NCI-H345 treated with DMSO at 0.1 percent for 48 hours (cell line): Measurements from ENCODE around the gene FLRT1.

ENCODE experiments used
- DNase-seq: peaks from one replicate; lab custom pipeline; 2025; ENCODE audit not compliant: unreplicated experiment; lab: John Stamatoyannopoulos, UW

The FLRT1 gene

DNA sequence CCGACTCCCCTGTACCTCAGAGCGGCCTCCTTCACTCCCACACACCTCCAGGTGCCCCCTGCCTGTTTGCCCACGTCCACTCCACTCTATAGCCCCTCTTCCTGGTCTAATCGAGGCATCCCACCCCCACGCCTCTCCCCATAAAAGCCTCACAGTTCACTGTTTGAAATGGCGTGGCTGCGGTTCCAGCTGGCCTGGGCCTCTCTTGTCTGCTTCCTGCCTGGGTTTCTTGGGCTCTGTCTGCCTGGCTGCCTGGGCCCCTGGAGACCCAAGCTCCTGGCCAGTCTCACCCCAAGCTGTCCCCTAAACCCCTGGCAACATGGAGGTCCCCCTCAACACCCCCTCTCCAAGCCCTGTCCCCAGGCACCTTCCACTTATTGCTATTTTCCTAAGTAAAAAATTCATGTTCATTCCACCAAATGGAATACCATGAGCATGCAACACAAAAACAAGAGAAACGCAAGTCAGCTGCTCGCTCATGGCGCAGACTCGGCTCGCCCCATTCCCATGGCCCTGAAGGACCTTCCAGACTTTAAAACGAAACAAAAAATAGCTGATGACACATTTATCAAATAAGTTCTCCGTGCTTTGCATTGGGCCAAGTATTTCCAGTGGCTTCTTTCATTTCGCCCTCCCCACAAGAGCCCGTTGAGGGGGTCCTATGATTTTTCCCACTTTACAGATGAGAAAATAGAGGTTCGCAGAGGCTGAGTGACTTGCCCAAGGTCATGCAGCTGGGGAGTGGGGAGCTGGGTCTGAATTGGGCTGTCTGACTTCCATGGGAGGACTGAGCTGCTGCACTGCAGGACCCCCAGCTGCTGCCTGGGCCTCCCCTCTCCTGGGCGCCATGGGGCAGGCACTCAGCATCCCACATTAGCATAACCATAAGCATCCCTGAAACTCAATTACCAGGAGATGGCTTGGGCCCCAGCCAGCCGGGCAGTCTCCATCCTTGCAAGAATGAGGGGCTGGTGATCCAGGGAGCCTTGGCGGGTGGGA lies 11.7 kb upstream of the FLRT1 start:
- no peak for DNase-seq

DNA sequence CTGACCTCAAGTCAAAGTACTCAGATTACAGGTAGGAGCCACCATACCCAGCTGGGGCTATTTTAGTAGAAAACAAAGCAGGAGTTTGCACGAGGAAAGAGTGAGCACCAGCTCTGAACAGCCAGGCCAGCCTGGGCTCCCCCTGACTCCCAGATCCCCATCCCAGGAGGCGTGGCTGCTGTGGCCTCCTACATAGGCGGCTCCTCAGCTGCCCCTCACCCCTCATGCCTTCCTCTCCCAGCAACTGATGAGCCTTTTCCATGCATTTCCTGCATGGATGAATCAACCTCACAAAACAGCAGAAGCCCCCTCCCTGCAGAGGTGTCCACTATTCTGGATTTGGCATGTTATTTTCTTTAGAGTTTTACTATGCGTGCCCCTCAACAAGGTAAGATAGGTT lies 10.5 kb upstream of the FLRT1 start:
- DNase-seq, result no peak

DNA sequence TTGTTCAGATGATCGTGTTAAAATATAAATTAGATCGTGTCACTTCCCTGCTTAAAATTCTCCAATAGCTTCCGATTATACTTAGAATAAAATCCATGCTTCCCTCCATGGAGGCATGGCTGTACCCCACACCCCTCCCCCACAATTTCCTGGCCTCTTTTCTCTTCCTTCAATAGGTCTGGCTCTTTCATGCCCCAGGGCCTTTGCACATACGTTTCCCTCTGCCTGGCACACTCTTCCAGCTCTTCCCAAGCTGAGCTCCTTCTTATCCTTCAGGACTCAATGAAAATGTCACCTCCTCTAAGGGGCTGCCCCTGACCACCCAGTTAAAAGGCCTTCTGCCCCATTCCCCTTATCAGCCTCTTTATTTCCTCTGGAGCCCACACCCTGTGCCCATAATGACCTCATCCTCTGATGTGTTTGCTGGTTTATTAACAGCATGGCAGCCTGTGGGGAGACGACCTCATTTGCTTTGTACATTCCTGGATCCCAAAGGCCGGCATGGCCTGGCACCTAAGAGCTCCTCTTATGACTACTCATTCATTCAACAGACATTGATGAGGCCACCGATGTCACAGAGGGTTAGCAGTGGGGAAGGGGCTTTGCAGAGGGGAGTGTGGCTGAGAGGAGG lies 9.0 kb upstream of the FLRT1 start:
- no peak for DNase-seq

DNA sequence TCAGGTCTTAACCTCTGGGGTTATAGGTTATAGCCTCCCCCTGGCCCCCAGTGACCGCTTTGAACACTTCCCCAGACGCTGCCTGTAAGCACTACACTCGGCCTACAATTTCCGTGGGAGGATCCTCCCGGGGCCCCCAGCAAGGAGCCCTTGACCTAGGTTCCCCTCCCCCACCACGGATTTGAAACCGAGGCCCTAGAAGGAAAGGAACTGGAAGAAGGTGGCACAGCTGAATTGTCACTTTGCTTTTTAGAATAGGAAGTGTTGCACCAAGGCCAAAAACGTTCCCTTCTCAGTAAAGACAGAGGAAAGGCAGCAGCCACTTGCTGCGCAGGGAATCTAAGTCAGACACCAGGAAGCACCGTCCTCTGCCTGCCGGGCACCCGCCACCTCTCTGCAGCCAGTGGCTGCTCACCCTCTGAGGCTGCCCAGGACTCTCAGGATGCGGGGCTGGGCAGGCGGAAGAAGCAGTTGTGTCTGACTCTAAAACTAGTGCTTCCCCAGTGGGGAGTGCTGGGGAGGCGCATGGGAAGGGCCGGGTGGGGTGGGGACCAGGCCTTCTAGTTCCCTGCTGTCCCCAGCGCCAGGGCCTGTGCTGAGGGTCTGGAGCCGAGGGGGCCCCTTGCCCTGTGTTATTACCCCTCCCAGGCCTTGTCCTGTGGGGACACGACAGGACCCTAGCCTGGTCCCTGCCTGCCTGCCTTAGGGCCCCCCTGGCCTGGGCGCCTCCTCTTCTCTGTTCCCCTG lies 7.9 kb upstream of the FLRT1 start:
- DNase-seq, result no peak

DNA sequence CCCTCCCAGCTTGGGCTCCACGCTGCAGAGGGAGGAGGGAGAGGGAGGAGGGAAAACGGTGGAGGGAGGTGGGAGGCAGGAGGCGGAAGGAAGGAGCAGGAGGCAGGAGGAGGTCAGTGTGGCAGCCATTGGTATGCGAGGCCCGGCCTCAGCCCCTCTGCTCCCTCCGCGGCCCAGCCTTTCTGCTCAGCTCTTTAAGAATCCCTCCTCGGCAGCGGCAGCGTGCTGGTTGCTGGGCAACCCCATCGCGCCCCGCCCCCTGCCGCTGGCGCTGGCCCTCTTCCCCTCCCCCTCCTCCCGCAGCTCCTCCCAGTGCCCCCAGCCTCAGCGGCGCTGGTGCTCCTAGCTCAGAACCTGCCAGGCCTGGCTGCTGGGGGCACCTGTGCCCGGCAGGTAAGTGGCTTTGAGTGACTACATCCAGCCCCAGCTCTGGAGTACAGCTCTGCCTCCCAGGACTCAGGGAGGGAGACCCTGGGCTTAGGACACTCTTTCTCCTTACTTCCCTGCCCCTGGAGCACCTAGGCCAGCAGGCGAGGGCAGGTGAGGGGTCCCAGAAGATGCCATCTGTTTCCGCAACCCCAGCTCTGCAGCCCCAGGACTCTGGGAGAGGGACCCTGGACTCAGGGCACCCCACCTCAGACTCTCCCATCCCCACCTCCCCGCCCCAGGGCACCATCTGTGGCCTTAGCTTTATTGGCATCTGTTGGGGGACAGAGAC lies 7.2 kb upstream of the FLRT1 start:
- DNase-seq, result peak; percentile 47

DNA sequence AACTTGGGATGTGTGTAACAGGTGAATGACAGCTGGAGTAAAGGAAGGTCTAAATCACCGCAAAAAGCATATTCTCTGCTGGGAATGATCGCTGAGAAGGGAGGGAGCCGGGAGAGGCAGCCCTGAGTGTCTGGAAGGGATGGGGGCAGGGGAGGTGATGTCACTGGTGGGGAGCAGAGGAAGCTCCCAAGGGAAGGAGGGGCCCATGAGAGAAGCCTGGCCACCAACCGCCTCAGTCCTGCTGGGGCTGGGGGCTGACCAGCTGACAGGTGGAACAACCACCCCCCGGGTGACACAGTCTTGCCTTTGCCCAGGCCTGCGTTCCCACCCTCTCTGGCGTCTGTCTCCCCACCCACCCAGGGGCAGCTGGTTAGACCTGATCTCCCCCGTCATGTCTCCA lies 6.0 kb upstream of the FLRT1 start:
- no peak for DNase-seq

DNA sequence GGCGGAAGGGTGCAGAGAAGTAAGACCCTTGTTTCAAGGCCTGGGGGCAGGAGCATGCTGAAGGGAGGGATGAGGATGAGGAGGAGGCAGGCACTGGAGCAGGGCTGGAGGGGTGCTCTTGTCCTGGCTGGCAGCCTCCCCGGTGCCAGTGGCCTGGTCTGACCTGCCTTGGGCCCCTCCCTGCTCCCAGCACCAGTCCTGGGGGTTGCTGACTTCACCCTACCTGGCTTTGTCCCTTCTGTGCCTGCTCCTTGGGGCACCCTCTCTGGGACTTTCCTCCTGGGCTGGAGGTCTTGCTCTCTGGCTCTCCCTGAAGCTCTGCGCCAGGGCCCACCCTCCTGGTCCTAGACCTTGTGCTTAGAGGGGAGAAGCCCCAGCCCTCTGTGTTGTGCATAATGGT lies 4.7 kb upstream of the FLRT1 start:
- no peak for DNase-seq

DNA sequence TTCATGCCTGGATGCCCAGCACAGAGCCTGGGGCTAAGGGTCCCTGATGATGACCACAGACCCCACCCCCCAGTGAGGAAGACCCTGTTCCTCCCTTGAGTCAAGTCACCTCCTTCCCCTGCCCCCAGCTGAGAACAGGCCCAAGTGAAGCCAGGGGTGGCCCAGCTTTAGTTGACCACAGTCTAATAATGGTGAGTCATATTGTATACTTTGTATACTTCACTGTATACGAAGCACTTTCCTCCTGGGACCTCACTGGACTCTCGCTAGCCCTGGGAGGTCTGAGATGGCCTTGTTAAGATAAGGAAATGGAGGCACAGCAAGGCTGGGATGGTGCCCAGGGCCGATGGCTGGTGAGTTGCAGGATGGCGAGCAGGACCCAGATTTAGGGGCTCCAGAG lies 3.7 kb upstream of the FLRT1 start:
- DNase-seq, result no peak

DNA sequence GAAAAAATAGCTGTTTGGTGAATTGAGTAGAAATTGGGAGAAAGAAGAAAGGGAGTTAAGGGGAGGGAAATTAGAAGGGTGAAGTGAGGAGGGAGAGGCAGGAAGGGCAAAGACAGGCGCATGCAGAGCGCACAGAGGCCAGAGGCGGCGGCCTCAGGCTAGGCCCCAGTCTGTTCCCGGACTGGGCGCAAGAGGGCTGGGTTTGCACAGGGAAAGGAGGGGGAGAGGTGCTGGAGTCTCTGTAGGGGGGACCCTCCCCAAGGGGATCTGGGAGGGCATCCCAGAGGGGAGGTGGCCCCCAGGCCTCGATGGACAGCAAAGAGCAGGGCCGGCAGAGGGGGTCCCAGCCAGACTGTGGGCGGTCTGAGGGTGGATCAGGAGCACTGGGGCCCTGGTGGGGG lies 1.3 kb upstream of the FLRT1 start:
- no peak for DNase-seq

DNA sequence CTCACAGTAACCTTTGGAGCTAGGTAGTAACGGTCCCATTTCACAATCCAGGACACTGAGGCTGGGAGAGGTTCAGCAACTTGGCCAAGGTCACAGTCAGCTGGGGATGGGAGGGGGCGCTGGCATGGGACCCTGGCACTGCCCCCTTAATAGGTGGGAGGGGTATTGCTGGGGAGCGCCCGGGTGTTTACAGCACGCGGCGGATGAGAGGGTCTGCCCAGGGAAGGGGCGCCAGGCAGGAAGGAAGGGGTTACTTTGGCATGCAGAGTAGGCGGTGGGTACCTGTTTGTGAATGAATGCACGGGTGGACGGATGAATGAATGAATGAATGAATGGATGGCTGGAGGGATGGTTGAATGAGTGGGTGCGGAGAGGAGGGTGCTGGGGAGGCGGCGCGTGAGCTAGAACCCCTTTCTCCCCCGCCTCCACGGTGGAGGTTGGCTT lies 628 bp upstream of the FLRT1 start:
- no peak for DNase-seq

DNA sequence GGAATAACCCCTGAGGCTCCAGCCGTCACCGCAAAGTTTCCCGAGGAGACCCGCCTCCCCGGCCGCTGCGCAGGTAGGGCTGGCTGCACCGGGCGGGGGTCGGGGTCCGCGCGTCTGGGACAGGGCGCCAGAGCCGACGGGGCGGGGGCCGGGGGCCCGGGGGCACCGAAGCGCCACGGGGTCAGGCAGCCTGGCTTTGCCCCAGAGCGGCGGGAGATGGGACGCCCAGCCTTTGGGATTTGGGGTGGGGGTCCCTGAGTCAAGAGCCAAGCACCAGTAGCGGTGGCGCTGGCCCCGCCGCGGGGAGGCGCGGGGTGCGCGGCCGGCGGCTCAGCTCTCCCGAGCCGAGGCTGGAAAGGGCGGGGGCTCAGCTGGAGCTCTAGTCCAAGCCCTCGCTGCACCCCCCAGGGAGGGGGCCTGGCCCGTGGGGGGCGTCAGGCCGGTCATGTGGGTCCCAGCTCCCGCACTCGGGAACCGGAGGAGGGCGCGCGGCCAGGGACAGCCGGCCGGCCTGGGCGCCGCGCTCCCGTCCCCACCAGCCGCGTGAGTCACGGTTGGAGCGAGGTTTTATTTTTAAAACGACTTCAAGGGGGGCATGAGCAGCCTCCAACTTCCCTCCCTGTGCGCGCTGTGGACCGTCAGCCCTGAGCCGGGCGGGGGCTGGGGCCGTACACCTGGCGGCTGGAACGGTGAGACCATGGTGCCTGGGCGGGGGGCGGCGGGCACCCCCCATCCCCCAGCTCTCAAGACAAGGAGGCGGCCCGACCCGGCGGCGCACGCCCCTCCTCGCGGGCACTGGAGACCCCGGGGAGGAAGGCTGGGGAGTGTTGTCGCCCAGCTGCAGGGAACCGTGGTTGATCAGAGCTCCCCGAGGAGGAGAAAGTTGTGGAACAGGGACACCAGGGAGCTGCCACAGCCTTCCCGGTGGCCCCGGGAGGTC lies 626 bp downstream of the FLRT1 start:
- no peak for DNase-seq

DNA sequence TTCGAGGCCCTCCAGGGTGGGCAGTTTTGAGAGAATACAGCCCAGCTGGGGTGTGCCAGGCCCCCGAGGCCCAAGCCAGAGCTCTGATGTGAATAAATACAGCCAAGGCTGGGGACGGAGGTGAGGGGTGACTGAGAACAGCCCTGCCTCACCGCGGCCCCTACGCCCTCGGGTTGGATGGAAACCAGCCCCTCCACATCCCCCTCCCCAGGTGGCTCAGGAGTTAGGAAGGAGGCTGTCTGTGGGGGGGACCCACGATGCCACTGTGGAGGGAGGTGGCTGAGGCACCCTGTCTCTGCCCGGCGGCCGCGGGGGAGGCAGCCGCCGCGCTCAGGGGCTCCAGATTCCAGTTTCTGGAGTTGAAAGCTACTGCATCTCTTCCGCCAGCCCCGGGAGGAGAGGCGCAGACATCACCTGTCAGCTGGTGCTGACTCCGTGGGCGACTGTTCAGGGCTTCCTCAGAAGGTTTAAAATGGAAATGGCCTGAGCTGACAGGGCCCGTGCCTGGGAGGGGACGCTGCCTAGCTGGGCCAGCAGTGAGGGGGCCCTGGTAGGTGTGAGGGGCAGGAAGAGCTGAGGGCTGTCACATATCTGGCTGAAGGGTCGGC lies 1.4 kb downstream of the FLRT1 start:
- no peak for DNase-seq

DNA sequence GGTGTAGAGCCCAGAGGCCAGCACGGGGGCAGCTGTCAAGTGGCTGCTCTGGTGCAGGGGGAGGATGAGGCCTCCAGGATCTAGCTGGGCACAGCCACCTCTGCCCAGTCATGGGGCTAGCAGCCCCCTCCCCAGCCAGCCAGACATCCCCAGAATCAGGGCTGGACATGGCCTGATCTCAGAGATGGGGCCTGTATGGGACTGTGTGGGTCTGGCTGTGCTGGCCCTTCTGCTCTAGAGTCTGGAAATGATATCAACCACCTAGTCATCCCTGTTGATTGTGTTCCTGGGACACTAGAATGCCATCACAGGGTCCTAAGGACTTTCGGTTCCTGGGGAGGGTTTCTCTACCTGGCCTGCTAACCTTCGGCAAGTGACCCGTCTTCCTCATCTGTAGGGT lies 2.8 kb downstream of the FLRT1 start:
- DNase-seq, result no peak

DNA sequence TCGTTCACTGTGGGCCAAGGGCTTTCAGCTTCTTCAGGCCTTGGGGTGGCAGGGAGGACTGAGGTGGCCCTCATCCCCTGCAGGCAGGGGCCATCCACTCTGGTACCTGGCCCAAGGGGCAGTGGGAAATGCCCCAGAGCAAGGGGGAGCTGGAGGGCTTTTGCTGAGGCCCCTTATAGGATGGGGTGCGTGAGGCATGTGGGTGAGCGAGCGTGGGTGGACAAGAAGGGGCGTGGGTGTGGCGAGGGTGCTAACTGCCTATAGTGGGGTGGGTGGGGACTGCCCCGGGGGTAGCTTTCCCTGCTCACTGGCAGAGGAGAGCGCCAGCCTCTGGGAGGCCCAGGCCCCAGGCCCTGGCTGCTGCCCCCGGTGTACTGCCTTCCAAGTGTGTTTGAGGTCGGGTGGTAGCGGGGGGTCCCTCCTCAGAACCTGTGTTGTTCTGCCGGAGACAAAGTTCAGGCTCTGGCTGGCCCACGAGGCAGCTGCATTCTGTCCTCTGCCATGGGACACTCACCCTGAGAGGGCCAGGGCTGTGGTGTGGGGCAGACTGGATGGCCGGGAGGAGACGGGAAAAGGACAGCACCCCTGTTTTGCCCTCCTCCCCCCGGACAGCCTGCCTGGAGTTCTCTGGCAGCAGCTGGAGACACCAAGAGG lies 3.4 kb downstream of the FLRT1 start:
- DNase-seq, result no peak

DNA sequence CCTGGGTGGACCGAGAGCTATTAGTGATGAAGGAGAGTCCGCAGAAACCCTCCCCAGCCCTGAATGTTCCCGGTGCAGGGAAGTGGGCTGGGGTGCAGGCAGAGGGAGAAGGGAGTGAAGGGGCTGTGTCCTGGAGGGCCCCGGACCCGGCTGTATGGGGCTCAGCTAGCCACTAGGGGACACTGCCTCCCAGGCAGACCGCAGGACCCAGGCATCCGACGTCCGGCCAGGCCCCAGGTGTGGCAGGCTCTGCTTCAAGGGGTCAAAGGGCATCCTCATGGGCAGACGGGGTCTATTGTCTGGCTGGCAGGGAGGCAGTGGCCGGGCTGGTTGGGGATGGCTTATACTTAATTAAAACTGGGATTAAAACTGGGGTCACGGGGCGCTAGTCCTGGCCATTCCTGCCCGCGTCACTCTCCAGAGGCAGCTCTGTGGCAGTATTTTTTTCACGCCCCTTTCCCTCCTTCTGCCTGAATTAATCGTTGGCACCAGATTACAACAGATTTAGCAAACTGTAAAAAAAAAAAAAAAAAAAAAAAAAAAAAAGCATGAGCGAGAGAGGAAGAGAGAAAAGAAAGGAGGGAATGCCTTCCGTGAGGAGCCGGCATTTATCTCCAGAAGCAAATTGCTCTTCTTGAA lies 5.1 kb downstream of the FLRT1 start:
- no peak for DNase-seq

DNA sequence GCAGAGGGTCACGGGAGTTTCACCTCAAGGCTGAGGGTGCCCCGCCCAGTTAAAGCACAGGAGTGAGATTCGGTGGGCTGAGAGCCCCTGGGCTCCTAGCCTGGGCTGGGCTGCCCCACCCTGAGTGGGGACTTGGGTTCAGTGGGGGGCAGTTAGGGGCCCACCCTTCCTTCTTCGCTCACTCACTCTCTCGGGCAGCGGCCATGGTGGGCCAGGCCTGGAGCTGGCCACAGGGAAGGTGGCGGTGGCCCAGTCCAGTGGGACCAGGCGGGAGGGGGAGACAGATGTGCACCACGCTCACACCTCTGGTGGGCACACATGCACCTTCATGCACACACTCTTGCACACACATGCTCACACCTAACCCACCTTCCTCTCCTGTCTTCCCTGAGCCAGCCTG lies 6.1 kb downstream of the FLRT1 start:
- no peak for DNase-seq

DNA sequence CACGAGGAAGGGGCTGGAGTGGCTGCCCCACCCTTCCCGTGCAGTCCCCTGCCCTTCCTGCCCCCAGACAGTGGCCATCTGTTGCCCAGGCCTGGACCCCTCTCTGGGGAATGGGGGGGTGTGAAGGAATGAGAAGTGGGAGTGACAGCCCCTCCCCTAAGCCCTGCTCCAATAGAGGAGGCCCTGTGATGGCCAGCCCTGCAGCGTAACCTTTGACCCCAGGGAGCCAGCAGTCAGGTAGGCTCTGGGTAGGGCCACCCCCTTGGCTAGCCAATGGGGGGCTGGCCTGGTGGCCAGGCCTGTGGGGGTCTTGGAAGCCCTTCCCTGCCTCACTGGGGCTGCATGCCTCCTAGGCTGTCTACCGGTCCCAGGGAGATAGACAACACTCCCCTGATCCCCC lies 6.6 kb downstream of the FLRT1 start:
- no peak for DNase-seq

DNA sequence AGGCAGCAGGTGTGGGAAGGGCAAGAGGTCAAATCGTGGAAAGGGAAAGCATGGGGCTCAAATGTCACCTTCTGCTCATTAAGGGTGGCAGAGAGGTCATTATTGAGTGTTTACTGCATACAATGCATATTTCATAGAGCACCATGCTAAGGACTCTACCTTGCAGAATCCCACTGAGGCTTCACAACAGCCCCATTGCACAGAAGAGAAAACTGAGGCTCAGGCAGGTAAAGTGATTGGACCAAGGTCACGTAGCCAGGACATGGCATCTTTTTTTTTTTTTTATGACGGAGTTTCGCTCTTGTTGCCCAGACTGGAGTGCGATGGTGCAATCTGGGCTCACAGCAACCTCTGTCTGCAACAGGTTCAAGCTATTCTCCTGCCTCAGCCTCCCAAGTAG lies 7.8 kb downstream of the FLRT1 start:
- no peak for DNase-seq
